Panc1 (cell line): Measurements from ENCODE around the gene SLC49A3.
"Not testable (repeated sequence)": the region's sequence is repeated elsewhere in the genome, so short reads cannot be mapped to it uniquely, and the experiment has no call there.

Source experiments
- CTCF ChIP-seq: fragments of 450-650 bp; IDR thresholded peaks from 2 replicates; pipeline ENCODE4 v1.5.1; 2017; ENCODE audit warnings: mild to moderate bottlenecking
- REST ChIP-seq, 2 experiments: IDR thresholded peaks; 2 replicates each; pipeline ENCODE4 v1.6.1; 2011 to 2012; ENCODE audit warnings: low read depth in 2 of 2, control low read depth in 1 of 2, low read length in 1 of 2, mild to moderate bottlenecking in 1 of 2, moderate library complexity in 1 of 2; ENCODE audit not compliant: insufficient read depth in 1 of 2

DNA sequence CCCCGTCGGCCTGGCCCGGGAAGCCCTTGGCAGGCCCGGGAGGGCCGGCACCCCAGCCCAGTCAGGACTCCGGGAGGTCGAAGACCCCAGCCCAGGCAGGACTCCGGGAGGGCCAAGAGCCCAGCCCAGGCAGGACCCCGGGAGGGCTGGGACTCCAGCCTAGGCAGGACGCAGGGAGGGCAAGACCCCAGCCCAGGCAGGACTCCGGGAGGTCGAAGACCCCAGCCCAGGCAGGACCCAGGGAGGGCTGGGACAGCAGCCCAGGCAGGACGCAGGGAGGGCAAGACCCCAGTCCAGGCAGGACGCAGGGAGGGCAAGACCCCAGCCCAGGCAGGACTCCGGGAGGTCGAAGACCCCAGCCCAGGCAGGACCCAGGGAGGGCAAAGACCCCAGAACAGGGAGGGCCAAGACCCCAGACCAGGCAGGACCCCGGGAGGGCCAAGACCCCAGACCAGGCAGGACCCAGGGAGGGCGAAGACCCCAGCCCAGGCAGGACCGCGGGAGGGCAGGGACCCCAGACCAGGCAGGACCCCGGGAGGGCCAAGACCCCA is 17.2 kb upstream of the SLC49A3 start:
- TF ChIP-seq CTCF; REST (IDR thresholded peaks at IDR 0.05; ENCODE audit: insufficient read depth in 1 of 2, low read depth in 2 of 2, low read length in 1 of 2): not testable (repeated sequence)
